H9 (cell line): ENCODE measurements around the gene ARHGAP25. TPM values are rescaled to one million over a fixed set of nuclear protein-coding genes. Genes with fewer than 3 reads are reported as not detected.

ENCODE experiments used
- DNase-seq: peaks from one replicate; pipeline ENCODE4 v3.0.0-alpha.2; 2017
- H2AFZ ChIP-seq: one replicate; pipeline ENCODE4 v1.6.1; 2013; ENCODE audit warnings: mild to moderate bottlenecking, low read length, control low read depth, moderate library complexity
- H2AK5ac ChIP-seq: 2 replicates; pipeline ENCODE4 v1.6.1; 2013; ENCODE audit warnings: low read length, control low read depth, mixed read lengths; ENCODE audit not compliant: insufficient read length
- H2BK120ac ChIP-seq: one replicate; pipeline ENCODE4 v1.6.1; 2013; ENCODE audit warnings: low read depth, mild to moderate bottlenecking, low read length, control low read depth, inconsistent platforms; ENCODE audit not compliant: poor library complexity, severe bottlenecking
- H2BK12ac ChIP-seq: 2 replicates; pipeline ENCODE4 v1.6.1; 2013; ENCODE audit warnings: low read length, control low read depth, mixed read lengths, low read depth; ENCODE audit not compliant: insufficient read length
- H2BK15ac ChIP-seq: 2 replicates; pipeline ENCODE4 v1.6.1; 2013; ENCODE audit warnings: low read depth, low read length, control low read depth
- H2BK20ac ChIP-seq: one replicate; pipeline ENCODE4 v1.6.1; 2013; ENCODE audit warnings: low read depth, mild to moderate bottlenecking, low read length, control low read depth, inconsistent platforms; ENCODE audit not compliant: poor library complexity, severe bottlenecking
- H2BK5ac ChIP-seq: 2 replicates; pipeline ENCODE4 v1.6.1; 2013; ENCODE audit warnings: low read length, control low read depth, mixed read lengths; ENCODE audit not compliant: insufficient read length
- H3K14ac ChIP-seq: 2 replicates; pipeline ENCODE4 v1.6.1; 2013; ENCODE audit warnings: low read length, control low read depth; ENCODE audit not compliant: insufficient read depth
- H3K18ac ChIP-seq: 2 replicates; pipeline ENCODE4 v1.6.1; 2013; ENCODE audit warnings: low read depth, mild to moderate bottlenecking, mixed read lengths, low read length, control low read depth; ENCODE audit not compliant: insufficient read length
- H3K23ac ChIP-seq: 2 replicates; pipeline ENCODE4 v1.6.1; 2013; ENCODE audit warnings: low read length, control low read depth, mixed read lengths, low read depth; ENCODE audit not compliant: insufficient read length
- H3K23me2 ChIP-seq: 2 replicates; pipeline ENCODE4 v1.6.1; 2013; ENCODE audit warnings: low read depth, mild to moderate bottlenecking, mixed read lengths, low read length, control low read depth; ENCODE audit not compliant: insufficient read length, poor library complexity, severe bottlenecking
- H3K27ac ChIP-seq: 2 replicates; pipeline ENCODE4 v1.5.1; 2013; ENCODE audit warnings: low read length, control low read depth, mixed read lengths, low read depth; ENCODE audit not compliant: insufficient read length
- H3K27me3 ChIP-seq: 2 replicates; pipeline ENCODE4 v1.6.1; 2013; ENCODE audit warnings: low read length, control low read depth, inconsistent platforms; ENCODE audit not compliant: insufficient read depth
- H3K4ac ChIP-seq: 2 replicates; pipeline ENCODE4 v1.6.1; 2013; ENCODE audit warnings: low read depth, mild to moderate bottlenecking, control low read depth, inconsistent platforms, low read length, moderate library complexity
- H3K4me1 ChIP-seq: 2 replicates; pipeline ENCODE4 v1.6.1; 2013; ENCODE audit warnings: low read length, control low read depth, inconsistent platforms; ENCODE audit not compliant: insufficient read depth
- H3K4me2 ChIP-seq: 2 replicates; pipeline ENCODE4 v1.6.1; 2013; ENCODE audit warnings: low read length, control low read depth, mixed read lengths; ENCODE audit not compliant: insufficient read length, insufficient read depth
- H3K56ac ChIP-seq: 2 replicates; pipeline ENCODE4 v1.6.1; 2013; ENCODE audit warnings: low read depth, mild to moderate bottlenecking, mixed read lengths, low read length, control low read depth; ENCODE audit not compliant: insufficient read length
- H3K79me1 ChIP-seq: 2 replicates; pipeline ENCODE4 v1.6.1; 2013; ENCODE audit warnings: low read depth, mild to moderate bottlenecking, moderate library complexity, low read length, control low read depth, inconsistent platforms; ENCODE audit not compliant: insufficient read depth, poor library complexity, severe bottlenecking
- H3K79me2 ChIP-seq: 2 replicates; pipeline ENCODE4 v1.6.1; 2013; ENCODE audit warnings: low read length, control low read depth, inconsistent platforms; ENCODE audit not compliant: insufficient read depth
- H3K9ac ChIP-seq: 2 replicates; pipeline ENCODE4 v1.6.1; 2013; ENCODE audit warnings: low read length, control low read depth, mixed read lengths; ENCODE audit not compliant: insufficient read length; ENCODE audit errors: extremely low read depth
- H3K9me3 ChIP-seq: one replicate; pipeline ENCODE4 v1.6.1; 2013; ENCODE audit warnings: low read depth, low read length, inconsistent platforms; ENCODE audit not compliant: control insufficient read depth
- H3T11ph ChIP-seq: one replicate; pipeline ENCODE4 v1.6.1; 2013; ENCODE audit warnings: mild to moderate bottlenecking, low read length, control low read depth, inconsistent platforms
- H4K20me1 ChIP-seq: one replicate; pipeline ENCODE4 v1.6.1; 2013; ENCODE audit not compliant: control insufficient read depth, insufficient read length, insufficient read depth
- H4K5ac ChIP-seq: 2 replicates; pipeline ENCODE4 v1.6.1; 2013; ENCODE audit warnings: low read depth, mild to moderate bottlenecking, mixed read lengths, low read length, control low read depth; ENCODE audit not compliant: insufficient read length
- H4K8ac ChIP-seq: replicated peaks from 2 replicates; pipeline ENCODE4 v1.6.1; 2013; ENCODE audit warnings: low read length, control low read depth, mixed read lengths, low read depth; ENCODE audit not compliant: insufficient read length
- H4K91ac ChIP-seq: 2 replicates; pipeline ENCODE4 v1.6.1; 2013; ENCODE audit warnings: low read depth, mild to moderate bottlenecking, moderate library complexity, mixed read lengths, low read length, control low read depth; ENCODE audit not compliant: insufficient read length
- H3K27ac Mint-ChIP-seq, 3 experiments: 2 replicates in 2 of 3; 3 replicates in 1 of 3; pipeline ENCODE4 v1.8.0; 2020 to 2021; ENCODE audit warnings: mixed read lengths in 3 of 3, mild to moderate bottlenecking in 1 of 3, moderate library complexity in 1 of 3
- H3K27me3 Mint-ChIP-seq: 2 replicates; pipeline ENCODE4 v1.8.0; 2021; ENCODE audit warnings: low read depth, mild to moderate bottlenecking, moderate library complexity, mixed read lengths
- H3K36me3 Mint-ChIP-seq, 3 experiments: 2 replicates in 2 of 3; 3 replicates in 1 of 3; pipeline ENCODE4 v1.8.0; 2020 to 2021; ENCODE audit warnings: low read depth in 3 of 3, mixed read lengths in 3 of 3; ENCODE audit not compliant: insufficient read depth in 1 of 3
- H3K4me1 Mint-ChIP-seq, 2 experiments: 2 replicates each; pipeline ENCODE4 v1.8.0; 2020; ENCODE audit warnings: mixed read lengths in 2 of 2
- H3K4me3 Mint-ChIP-seq, 2 experiments: 2 replicates in 1 of 2; 3 replicates in 1 of 2; pipeline ENCODE4 v1.8.0; 2020 to 2021; ENCODE audit warnings: mild to moderate bottlenecking in 2 of 2, mixed read lengths in 2 of 2, moderate library complexity in 1 of 2
- H3K9me3 Mint-ChIP-seq, 2 experiments: 2 replicates in 1 of 2; 3 replicates in 1 of 2; pipeline ENCODE4 v1.8.0; 2020; ENCODE audit warnings: mild to moderate bottlenecking in 2 of 2, mixed read lengths in 2 of 2, moderate library complexity in 1 of 2
- CTCF ChIP-seq: fragments of 200-600 bp; sonication (generic); conservative IDR thresholded peaks from 3 replicates; pipeline ENCODE4 v1.8.0; 2021; ENCODE audit warnings: antibody characterized with exemption, mild to moderate bottlenecking
- WGBS: extraction: QIAGEN DNeasy Blood & Tissue Kit; methylation state at CpG from one replicate; pipeline ENCODE4 v1.1.7; 2013; ENCODE audit warnings: missing lambda C conversion rate, low lambda C conversion rate, mixed read lengths; ENCODE audit not compliant: insufficient read length; ENCODE audit errors: extremely low coverage; 5-methylcytosine and 5-hydroxymethylcytosine counted together
- total RNA-seq: library from RNA; stranded (reverse); gene quantifications from 2 replicates; pipeline ENCODE4 v1.2.1, GENCODE V29; 2021

Gene ARHGAP25
- total RNA-seq, 1 experiment from 2014 or later: 1.3 TPM

GRCh38 chr2:68796295-68796905 is 61.8 kb downstream of the ARHGAP25 start:
- no peaks in the 10 kb centered on the region for H3K23me2 ChIP-seq
- no peak overlapping the region for H2BK12ac ChIP-seq
- H3K4me2 ChIP-seq: no peak overlapping the region
- Mint-ChIP-seq H3K4me3 (no peak overlapping the region), H3K4me1 (peaks cover 4 to 9% of the 10 kb centered on the region in 2 experiments), H3K27me3 (no peaks in the 10 kb centered on the region; the same call in 1 of the 2 replicates), H3K36me3 (no peaks in the 10 kb centered on the region), H3K27ac (no peak overlapping the region; a peak in 1 of 7 replicates), H3K9me3 (no peaks in the 10 kb centered on the region)
- no peak overlapping the region for H3K56ac ChIP-seq
- H3K14ac ChIP-seq: no peak overlapping the region
- no peaks in the 10 kb centered on the region; the same call in 1 of the 2 replicates for H3K4me1 ChIP-seq
- H3K18ac ChIP-seq: no peak overlapping the region
- H4K8ac ChIP-seq: no peak overlapping the region
- H3K79me2 ChIP-seq: no peaks in the 10 kb centered on the region
- no peak overlapping the region for H2AFZ ChIP-seq
- no peak overlapping the region for H2BK120ac ChIP-seq
- no peak overlapping the region for H4K91ac ChIP-seq
- H3K27me3 ChIP-seq: no peaks in the 10 kb centered on the region
- H3K27ac ChIP-seq: no peak overlapping the region
- WGBS: no CpG with 5 or more reads among the region's 3 CpGs
- H3K23ac ChIP-seq: no peak overlapping the region
- no peak overlapping the region for H3T11ph ChIP-seq
- no peak overlapping the region for H2AK5ac ChIP-seq
- H2BK20ac ChIP-seq: no peak overlapping the region
- H2BK5ac ChIP-seq: no peak overlapping the region
- H3K79me1 ChIP-seq: no peaks in the 10 kb centered on the region
- H3K9ac ChIP-seq: no peak overlapping the region
- no peak for DNase-seq
- H3K9me3 ChIP-seq: no peaks in the 10 kb centered on the region
- no peaks in the 10 kb centered on the region for H4K20me1 ChIP-seq
- H2BK15ac ChIP-seq: no peak overlapping the region
- no peak overlapping the region for H3K4ac ChIP-seq
- H4K5ac ChIP-seq: no peak overlapping the region
- TF ChIP-seq CTCF: no peak
